Adrenal gland (tissue), 5 donors: Measurements from ENCODE around the gene CTBP2.

ENCODE experiments used
- POLR2A ChIP-seq, 2 donors: fragments of 450-650 bp; IDR thresholded peaks; one replicate each; pipeline ENCODE4 v1.6.1; 2017; ENCODE audit warnings: antibody characterized with exemption in 2 of 2, mild to moderate bottlenecking in 2 of 2, moderate library complexity in 1 of 2
- TF ChIP-seq, protein P1 (sequence below), 6 experiments: fragments of 450-650 bp in 4 of 6; fragments of 200-600 bp in 2 of 6; sonication (generic) in 1 of 6; IDR thresholded peaks; 1 replicate in 5 of 6; 2 replicates in 1 of 6; pipeline versions ENCODE4 v1.5.1 to v1.8.0; 2016 to 2021; ENCODE audit warnings: antibody characterized with exemption in 6 of 6, mild to moderate bottlenecking in 2 of 6, moderate library complexity in 1 of 6
- donor health status: DM: no; HTN: no; CAD: no.

GRCh38 chr10:124994573-124995473, 165.5 kb downstream of the CTBP2 start:
- TF ChIP-seq, protein P1, sequence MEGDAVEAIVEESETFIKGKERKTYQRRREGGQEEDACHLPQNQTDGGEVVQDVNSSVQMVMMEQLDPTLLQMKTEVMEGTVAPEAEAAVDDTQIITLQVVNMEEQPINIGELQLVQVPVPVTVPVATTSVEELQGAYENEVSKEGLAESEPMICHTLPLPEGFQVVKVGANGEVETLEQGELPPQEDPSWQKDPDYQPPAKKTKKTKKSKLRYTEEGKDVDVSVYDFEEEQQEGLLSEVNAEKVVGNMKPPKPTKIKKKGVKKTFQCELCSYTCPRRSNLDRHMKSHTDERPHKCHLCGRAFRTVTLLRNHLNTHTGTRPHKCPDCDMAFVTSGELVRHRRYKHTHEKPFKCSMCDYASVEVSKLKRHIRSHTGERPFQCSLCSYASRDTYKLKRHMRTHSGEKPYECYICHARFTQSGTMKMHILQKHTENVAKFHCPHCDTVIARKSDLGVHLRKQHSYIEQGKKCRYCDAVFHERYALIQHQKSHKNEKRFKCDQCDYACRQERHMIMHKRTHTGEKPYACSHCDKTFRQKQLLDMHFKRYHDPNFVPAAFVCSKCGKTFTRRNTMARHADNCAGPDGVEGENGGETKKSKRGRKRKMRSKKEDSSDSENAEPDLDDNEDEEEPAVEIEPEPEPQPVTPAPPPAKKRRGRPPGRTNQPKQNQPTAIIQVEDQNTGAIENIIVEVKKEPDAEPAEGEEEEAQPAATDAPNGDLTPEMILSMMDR (IDR thresholded peaks at IDR 0.05) = no peak
- TF ChIP-seq POLR2A (IDR thresholded peaks at IDR 0.05) = no peak
